HCT116 (cell line): ENCODE data around the gene ACSF2. TPM values are rescaled to one million over a fixed set of nuclear protein-coding genes. Genes with fewer than 3 reads are reported as not detected.
A peak's percentile ranks its signal among the peaks of the same experiment; 100 is the strongest.

ENCODE experiments used
- ATF3 ChIP-seq: IDR thresholded peaks from 2 replicates; pipeline ENCODE4 v1.6.1; 2012
- CBX3 ChIP-seq: IDR thresholded peaks from 2 replicates; pipeline ENCODE4 v1.6.1; 2012; ENCODE audit warnings: low read depth
- CEBPB ChIP-seq: IDR thresholded peaks from 2 replicates; pipeline ENCODE4 v1.6.1; 2012; ENCODE audit warnings: low read depth
- EGR1 ChIP-seq: IDR thresholded peaks from 2 replicates; pipeline ENCODE4 v1.6.1; 2012; ENCODE audit warnings: low read depth
- EZH2 ChIP-seq: fragments of 200-600 bp; sonication (generic); IDR thresholded peaks from 2 replicates; pipeline ENCODE4 v1.6.1; 2017; ENCODE audit warnings: antibody characterized with exemption, mixed run types
- EZH2phosphoT487 ChIP-seq: fragments of 200-600 bp; IDR thresholded peaks from 2 replicates; pipeline ENCODE4 v1.6.1; 2018; ENCODE audit warnings: antibody characterized with exemption, borderline replicate concordance
- FOSL1 ChIP-seq: IDR thresholded peaks from 2 replicates; pipeline ENCODE4 v1.6.1; 2012; ENCODE audit warnings: low read depth
- POLR2A ChIP-seq: IDR thresholded peaks from 2 replicates; pipeline ENCODE4 v1.7.0; 2011; ENCODE audit warnings: borderline replicate concordance; ENCODE audit not compliant: insufficient read depth, insufficient read length; ENCODE audit errors: extremely low read depth
- POLR2AphosphoS5 ChIP-seq: IDR thresholded peaks from 2 replicates; pipeline ENCODE4 v1.6.1; 2011; ENCODE audit warnings: mild to moderate bottlenecking, low read depth, low read length, moderate library complexity
- RAD21 ChIP-seq: IDR thresholded peaks from 2 replicates; pipeline ENCODE4 v1.6.1; 2012; ENCODE audit warnings: low read depth, mild to moderate bottlenecking
- SIN3A ChIP-seq: IDR thresholded peaks from 2 replicates; pipeline ENCODE4 v1.6.1; 2012; ENCODE audit warnings: low read depth
- SRF ChIP-seq: IDR thresholded peaks from 2 replicates; pipeline ENCODE4 v1.6.1; 2012; ENCODE audit warnings: low read depth
- TCF7L2 ChIP-seq: IDR thresholded peaks from 2 replicates; pipeline ENCODE4 v1.7.0; 2011; ENCODE audit warnings: borderline replicate concordance, inconsistent platforms; ENCODE audit not compliant: insufficient read depth, insufficient read length; ENCODE audit errors: extremely low read depth
- YY1 ChIP-seq: IDR thresholded peaks from 2 replicates; pipeline ENCODE4 v1.6.1; 2011; ENCODE audit warnings: low read length, low read depth, moderate library complexity, mild to moderate bottlenecking; ENCODE audit not compliant: insufficient replicate concordance; ENCODE audit errors: extremely low read depth
- ZNF274 ChIP-seq: fragments of 200-500 bp; sonication (Bioruptor generic); IDR thresholded peaks from 2 replicates; pipeline ENCODE4 v1.6.1; 2014; ENCODE audit warnings: mild to moderate bottlenecking, low read depth, low read length, inconsistent platforms
- total RNA-seq: library from RNA; stranded (reverse); gene quantifications from one replicate; pipeline ENCODE4 v1.2.1, GENCODE V29; 2021; ENCODE audit not compliant: unreplicated experiment
- TF ChIP-seq, protein P1 (sequence below): IDR thresholded peaks from 2 replicates; pipeline ENCODE4 v1.6.1; 2012

The ACSF2 gene
- total RNA-seq, 1 experiment from 2014 or later: 52.4 TPM

DNA sequence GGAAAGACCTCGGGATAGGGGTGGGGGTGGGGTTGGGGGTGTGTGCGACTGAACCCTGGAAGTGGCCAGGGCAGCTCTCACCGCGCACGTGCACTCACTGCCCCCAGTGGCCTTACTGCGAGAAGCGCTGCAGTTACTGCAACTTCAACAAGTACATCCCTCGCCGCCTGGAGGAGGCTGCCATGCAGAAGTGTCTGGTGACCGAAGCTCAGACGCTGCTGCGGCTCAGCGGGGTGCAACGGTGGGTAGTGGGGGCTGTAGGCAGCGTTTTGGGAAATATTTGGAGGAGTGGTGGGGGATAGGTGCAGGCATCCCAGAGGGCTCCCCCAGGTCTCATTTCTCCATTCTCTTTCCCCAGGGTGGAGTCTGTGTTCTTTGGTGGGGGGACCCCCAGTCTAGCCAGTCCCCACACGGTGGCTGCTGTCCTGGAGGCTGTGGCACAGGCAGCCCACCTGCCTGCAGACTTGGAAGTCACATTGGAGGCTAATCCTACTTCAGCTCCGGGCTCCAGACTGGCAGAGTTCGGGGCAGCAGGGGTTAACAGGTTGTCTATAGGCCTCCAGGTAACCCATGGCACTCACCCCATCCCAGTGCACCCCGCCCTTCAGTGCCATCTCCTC is 53.6 kb downstream of the ACSF2 start (continued):
- no peak for TF ChIP-seq EGR1
- no peak for TF ChIP-seq ATF3
- TF ChIP-seq, protein P1, sequence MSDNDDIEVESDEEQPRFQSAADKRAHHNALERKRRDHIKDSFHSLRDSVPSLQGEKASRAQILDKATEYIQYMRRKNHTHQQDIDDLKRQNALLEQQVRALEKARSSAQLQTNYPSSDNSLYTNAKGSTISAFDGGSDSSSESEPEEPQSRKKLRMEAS: peak; percentile 91
- TF ChIP-seq EZH2phosphoT487: no peak
- no peak for TF ChIP-seq ZNF274
- TF ChIP-seq YY1: peak; percentile 11
- TF ChIP-seq EZH2: no peak
- TF ChIP-seq POLR2A: no peak
- no peak for TF ChIP-seq CEBPB
- no peak for TF ChIP-seq POLR2AphosphoS5
- 0 out of 2 replicates have a peak, but pooled peaks have one; percentile 12 for TF ChIP-seq CBX3
- TF ChIP-seq SIN3A: no peak
- no peak for TF ChIP-seq SRF
- no peak for TF ChIP-seq TCF7L2
- no peak for TF ChIP-seq FOSL1
- peak; percentile 45 for TF ChIP-seq RAD21
